ENCODE data around the gene GRXCR2. TPM values are rescaled to one million over a fixed set of nuclear protein-coding genes. Genes with fewer than 3 reads are reported as not detected.
A peak's percentile ranks its signal among the peaks of the same experiment; 100 is the strongest.

Gene GRXCR2
- total RNA-seq, 1 donor from 2014 or later, result not detected

DNA sequence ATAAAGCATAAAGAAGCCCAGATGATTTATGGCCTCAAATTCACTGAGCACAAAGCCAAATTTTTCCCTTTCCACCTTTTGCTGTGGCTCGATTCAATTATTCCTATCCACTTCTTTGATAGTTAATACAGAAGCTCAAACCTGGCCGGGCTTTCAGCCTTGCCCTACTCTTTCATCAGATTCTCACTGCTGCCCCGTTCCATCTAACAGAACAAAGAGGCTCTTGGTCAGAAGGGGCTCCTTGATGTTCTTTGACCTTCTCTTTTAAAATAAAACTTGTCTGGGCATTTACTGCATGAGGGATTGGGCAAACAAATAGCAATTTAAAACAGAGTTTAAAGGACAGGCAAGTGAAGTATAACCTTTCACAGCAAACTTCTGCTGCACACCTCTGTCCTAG is 9.8 kb downstream of the GRXCR2 start:
- Histone ChIP-seq H3K27me3 (no peaks in the 10 kb centered on the region), H3K4me3 (no peak overlapping the region), H3K36me3 (no peaks in the 10 kb centered on the region), H3K27ac (no peak overlapping the region), H3K4me1 (no peaks in the 10 kb centered on the region), H3K9me3 (no peaks in the 10 kb centered on the region)
- intact Hi-C loops (cut with DNase I), result no loop called here
- DNase-seq (ENCODE audit: low spot score in 2 of 2), result no peak
- TF ChIP-seq, protein P1, sequence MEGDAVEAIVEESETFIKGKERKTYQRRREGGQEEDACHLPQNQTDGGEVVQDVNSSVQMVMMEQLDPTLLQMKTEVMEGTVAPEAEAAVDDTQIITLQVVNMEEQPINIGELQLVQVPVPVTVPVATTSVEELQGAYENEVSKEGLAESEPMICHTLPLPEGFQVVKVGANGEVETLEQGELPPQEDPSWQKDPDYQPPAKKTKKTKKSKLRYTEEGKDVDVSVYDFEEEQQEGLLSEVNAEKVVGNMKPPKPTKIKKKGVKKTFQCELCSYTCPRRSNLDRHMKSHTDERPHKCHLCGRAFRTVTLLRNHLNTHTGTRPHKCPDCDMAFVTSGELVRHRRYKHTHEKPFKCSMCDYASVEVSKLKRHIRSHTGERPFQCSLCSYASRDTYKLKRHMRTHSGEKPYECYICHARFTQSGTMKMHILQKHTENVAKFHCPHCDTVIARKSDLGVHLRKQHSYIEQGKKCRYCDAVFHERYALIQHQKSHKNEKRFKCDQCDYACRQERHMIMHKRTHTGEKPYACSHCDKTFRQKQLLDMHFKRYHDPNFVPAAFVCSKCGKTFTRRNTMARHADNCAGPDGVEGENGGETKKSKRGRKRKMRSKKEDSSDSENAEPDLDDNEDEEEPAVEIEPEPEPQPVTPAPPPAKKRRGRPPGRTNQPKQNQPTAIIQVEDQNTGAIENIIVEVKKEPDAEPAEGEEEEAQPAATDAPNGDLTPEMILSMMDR (IDR thresholded peaks at IDR 0.05), result no peak

DNA sequence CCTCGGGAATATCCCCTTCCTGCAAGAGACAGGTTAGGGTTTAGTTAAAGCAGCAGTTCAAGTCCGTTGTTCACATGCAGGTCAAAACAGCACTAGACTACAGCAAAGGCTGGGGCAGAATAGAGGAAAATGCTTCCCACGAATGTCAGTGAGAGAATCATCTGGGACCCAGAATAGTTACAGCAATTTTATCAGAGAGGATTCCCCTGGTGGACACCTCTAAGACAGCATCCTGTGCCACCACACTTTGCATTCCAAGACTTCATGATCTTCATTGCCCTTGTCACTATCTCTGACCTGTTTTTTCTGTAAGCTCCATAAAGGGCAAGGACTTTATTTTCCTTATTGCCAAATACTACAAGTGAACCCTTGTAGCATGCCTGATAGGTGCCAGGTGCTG is 12.9 kb downstream of the GRXCR2 start:
- intact Hi-C loops (cut with DNase I), result loop anchor here (5.0 kb wide), 1 partner anchor 187 kb away; no protein-coding TSS in a partner anchor
- Histone ChIP-seq H3K4me3 (no peak overlapping the region), H3K27me3 (no peaks in the 10 kb centered on the region), H3K9me3 (no peaks in the 10 kb centered on the region), H3K27ac (no peak overlapping the region), H3K4me1 (peaks cover 2 to 4% of the 10 kb centered on the region in 2 donors), H3K36me3 (no peaks in the 10 kb centered on the region)
- TF ChIP-seq, protein P1 (IDR thresholded peaks at IDR 0.05), result no peak
- DNase-seq (ENCODE audit: low spot score in 2 of 2), result no peak

DNA sequence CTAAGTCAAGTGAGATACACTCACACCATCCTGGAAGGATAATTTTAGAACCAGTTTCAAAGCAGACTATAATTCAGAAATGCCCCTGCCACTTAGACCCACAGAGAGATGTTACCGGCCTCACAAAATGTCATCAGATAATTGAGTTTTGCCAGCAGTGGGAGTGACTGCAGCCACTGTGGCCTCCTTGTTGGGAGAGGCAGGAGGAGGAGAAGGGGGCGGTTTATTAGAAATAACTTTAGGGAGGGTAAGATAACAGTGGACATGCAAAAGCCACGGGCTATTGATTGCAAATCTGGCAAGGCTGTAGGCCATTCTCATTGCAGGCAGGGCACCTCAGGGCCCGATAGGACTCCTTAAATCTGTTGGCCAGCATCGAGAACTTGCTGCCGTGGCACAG is 13.4 kb downstream of the GRXCR2 start:
- TF ChIP-seq, protein P1 (IDR thresholded peaks at IDR 0.05), result no peak
- Histone ChIP-seq H3K9me3 (no peaks in the 10 kb centered on the region), H3K36me3 (no peaks in the 10 kb centered on the region), H3K27ac (no peak overlapping the region), H3K4me3 (no peak overlapping the region), H3K4me1 (peaks cover 2 to 4% of the 10 kb centered on the region in 2 donors), H3K27me3 (no peaks in the 10 kb centered on the region)
- intact Hi-C loops (cut with DNase I), result loop anchor here (5.0 kb wide), 1 partner anchor 188 kb away; no protein-coding TSS in a partner anchor
- no peak for DNase-seq (ENCODE audit: low spot score in 2 of 2)

DNA sequence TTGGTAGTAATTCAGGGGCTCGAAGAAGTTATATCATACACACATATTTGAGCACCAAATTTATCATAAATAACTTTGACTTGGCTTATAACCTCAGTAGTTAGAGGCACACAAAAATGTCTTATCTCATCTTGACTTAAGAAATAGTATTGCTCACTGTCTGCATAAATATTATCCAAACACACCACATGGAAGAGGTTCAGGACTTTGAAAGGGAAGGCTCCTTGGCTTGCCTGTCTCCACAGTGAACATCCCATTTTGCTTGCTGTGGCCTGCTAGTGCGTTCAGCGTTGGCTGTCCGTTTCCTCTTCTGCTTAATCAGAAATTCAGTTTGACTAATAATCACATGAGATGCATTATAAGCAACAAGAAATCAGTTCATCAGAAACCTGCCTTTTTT is 13.9 kb downstream of the GRXCR2 start:
- DNase-seq (ENCODE audit: low spot score in 2 of 2), result no peak
- Histone ChIP-seq H3K36me3 (no peaks in the 10 kb centered on the region), H3K27me3 (no peaks in the 10 kb centered on the region), H3K27ac (no peak overlapping the region), H3K4me3 (no peak overlapping the region), H3K4me1 (peaks cover 2 to 4% of the 10 kb centered on the region in 2 donors), H3K9me3 (no peaks in the 10 kb centered on the region)
- TF ChIP-seq, protein P1 (IDR thresholded peaks at IDR 0.05), result no peak
- intact Hi-C loops (cut with DNase I), result loop anchor here (5.0 kb wide), 1 partner anchor 188 kb away; no protein-coding TSS in a partner anchor

DNA sequence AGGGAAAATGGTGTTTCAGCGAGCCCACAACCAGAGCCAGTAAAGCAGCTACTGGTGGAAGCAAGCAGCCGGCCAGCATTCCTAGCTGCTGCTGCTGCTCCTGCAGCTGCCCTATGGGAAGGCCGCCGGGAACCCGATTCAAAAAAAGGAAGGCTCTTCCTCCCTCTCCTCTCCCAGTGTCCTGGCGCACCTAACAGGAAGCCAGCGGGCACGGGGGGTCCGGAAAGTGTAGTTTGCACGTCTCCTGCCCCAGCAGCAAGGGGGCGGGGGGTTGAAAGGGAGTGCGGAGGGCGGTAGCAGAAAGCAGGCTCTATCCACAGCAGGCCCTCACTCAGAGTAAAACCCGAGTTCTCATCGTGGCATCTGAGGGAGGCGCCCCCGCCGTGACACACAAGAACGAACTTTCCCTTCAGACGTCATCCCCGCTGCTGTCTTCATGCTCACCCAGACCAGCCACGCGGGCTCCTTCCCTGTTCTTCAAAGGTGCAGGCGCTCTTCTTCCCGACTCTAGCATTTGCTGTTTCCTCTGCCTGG is 16.5 kb downstream of the GRXCR2 start:
- intact Hi-C loops (cut with DNase I), result loop anchor here (5.0 kb wide), 1 partner anchor 191 kb away; no protein-coding TSS in a partner anchor
- DNase-seq (ENCODE audit: low spot score in 2 of 2), result peak in 1 of 2 donors; percentile 72
- peaks cover 2 to 4% of the 10 kb centered on the region in 2 donors for H3K4me1 ChIP-seq

More for the DNA sequence above, 16.5 kb downstream of the GRXCR2 start:
- Histone ChIP-seq H3K27me3 (no peaks in the 10 kb centered on the region), H3K4me3 (peak overlapping the region; percentile 60 to 62), H3K27ac (peak overlapping the region in 1 of 2 donors; percentile 14), H3K36me3 (no peaks in the 10 kb centered on the region), H3K9me3 (no peaks in the 10 kb centered on the region)
- TF ChIP-seq, protein P1 (IDR thresholded peaks at IDR 0.05), result no peak
